Hepatocyte (in vitro differentiated cells): Measurements from ENCODE around the gene VGLL3.

Source experiments
- CTCF ChIP-seq: fragments of 200-600 bp; sonication (generic); IDR thresholded peaks from 2 replicates; pipeline ENCODE4 v1.5.1; 2016; ENCODE audit warnings: antibody characterized with exemption, mild to moderate bottlenecking; ENCODE audit not compliant: poor library complexity
- EZH2 ChIP-seq: fragments of 200-600 bp; sonication (generic); IDR thresholded peaks from 2 replicates; pipeline ENCODE4 v1.6.1; 2016; ENCODE audit warnings: antibody characterized with exemption, mild to moderate bottlenecking, borderline replicate concordance
- EZH2phosphoT487 ChIP-seq: fragments of 200-600 bp; sonication (generic); IDR thresholded peaks from one replicate; pipeline ENCODE4 v1.6.1; 2018; ENCODE audit warnings: antibody characterized with exemption, mild to moderate bottlenecking, low read depth, moderate library complexity; ENCODE audit not compliant: unreplicated experiment, severe bottlenecking

GRCh38 chr3:86890741-86891396 lies 100.1 kb downstream of the VGLL3 start:
- TF ChIP-seq CTCF (no peak), EZH2 (no peak), EZH2phosphoT487 (no peak)
